ENCODE measurements around the gene ZNF598.

DNA sequence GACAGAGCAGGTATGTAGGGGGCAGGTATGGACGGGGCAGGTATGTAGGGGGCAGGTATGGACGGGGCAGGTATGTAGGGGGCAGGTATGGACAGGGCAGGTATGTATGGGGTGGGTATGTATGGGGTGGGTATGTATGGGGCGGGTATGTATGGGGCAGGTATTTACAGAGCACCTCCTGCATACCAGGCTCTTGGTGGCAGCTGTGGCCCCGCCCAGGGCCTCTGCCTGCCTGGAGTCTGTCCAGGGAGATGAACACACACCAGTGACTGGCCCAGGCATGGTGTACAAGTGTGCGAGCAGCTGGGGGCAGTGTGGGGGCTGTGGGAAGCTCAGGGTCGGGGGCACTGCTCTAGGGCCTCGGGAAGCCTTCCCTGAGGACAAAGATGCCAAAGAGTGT lies 59.6 kb downstream of the ZNF598 start:
- TF ChIP-seq ZBTB7A (CRISPR knock-in tag; IDR thresholded peaks at IDR 0.05) (no peak), RAD21 (CRISPR knock-in tag; IDR thresholded peaks at IDR 0.05) (no peak), ZBTB43 (CRISPR knock-in tag; conservative IDR thresholded peaks at IDR 0.05) (no peak), TARDBP (CRISPR knock-in tag; IDR thresholded peaks at IDR 0.05) (no peak), CHD2 (IDR thresholded peaks at IDR 0.05; ENCODE audit: low read depth, low read length) (no peak), HNF4G (IDR thresholded peaks at IDR 0.05; ENCODE audit: borderline replicate concordance, low read depth, low read length) (no peak), HNF4G (CRISPR knock-in tag; IDR thresholded peaks at IDR 0.05; ENCODE audit: borderline replicate concordance, low read depth) (no peak), ELK4 (CRISPR knock-in tag; IDR thresholded peaks at IDR 0.05; ENCODE audit: borderline replicate concordance) (no peak), ZC3H13 (CRISPR knock-in tag; IDR thresholded peaks at IDR 0.05) (no peak), HDAC2 (CRISPR knock-in tag; IDR thresholded peaks at IDR 0.05) (no peak)

Data from HepG2 (cell line).